Panc1 (cell line): ENCODE data around the gene QPCTL. TPM values are rescaled to one million over a fixed set of nuclear protein-coding genes. Genes with fewer than 3 reads are reported as not detected.

Source experiments
- ATAC-seq: fragments of 200-7000 bp; cut with Tn5 transposase; 2 replicates; pipeline ENCODE4 v1.9.1; 2020; ENCODE audit warnings: mild to moderate bottlenecking, moderate library complexity
- BruUV-seq: library from RNA; stranded (reverse); fragments of 400-500 nt; replicated peaks from 2 replicates; lab custom pipeline; 2021; lab: Mats Ljungman, UMichigan
- CTCF ChIA-PET: fragments of 300-600 bp; sonication (Branson Sonifier 250); formaldehyde crosslinking; loops from one replicate; lab custom pipeline; 2022; ENCODE audit warnings: antibody characterized with exemption; lab: Charles Lee
- POLR2A ChIA-PET: fragments of 300-600 bp; sonication (Branson Sonifier 250); formaldehyde crosslinking; loops from one replicate; lab custom pipeline; 2022; ENCODE audit warnings: antibody characterized with exemption; lab: Charles Lee
- DNase-seq: peaks from one replicate; pipeline ENCODE4 v3.0.0-alpha.2; 2010; ENCODE audit warnings: low read depth, low spot score
- H3K27ac ChIP-seq: 2 replicates; pipeline ENCODE4 v1.5.1; 2011; ENCODE audit warnings: mild to moderate bottlenecking, low read length, inconsistent platforms
- H3K27me3 ChIP-seq: fragments of 200-500 bp; sonication (Bioruptor generic); 2 replicates; pipeline ENCODE4 v1.6.0; 2014; ENCODE audit warnings: low read length, inconsistent platforms; ENCODE audit not compliant: control insufficient read depth, insufficient read depth
- H3K36me3 ChIP-seq: fragments of 200-500 bp; sonication (Bioruptor generic); 2 replicates; pipeline ENCODE4 v1.5.1; 2014; ENCODE audit warnings: inconsistent platforms, mild to moderate bottlenecking, low read length, moderate library complexity; ENCODE audit not compliant: control insufficient read depth, insufficient read depth
- H3K4me1 ChIP-seq: 2 replicates; pipeline ENCODE4 v1.5.1; 2011; ENCODE audit warnings: inconsistent platforms, mild to moderate bottlenecking, low read length, moderate library complexity; ENCODE audit not compliant: control insufficient read depth, insufficient read depth
- H3K4me3 ChIP-seq, 2 experiments: 2 replicates each; pipeline ENCODE4 v1.5.1; 2011 to 2012; ENCODE audit warnings: low read depth in 2 of 2, low read length in 2 of 2, mild to moderate bottlenecking in 2 of 2, inconsistent platforms in 1 of 2, moderate library complexity in 1 of 2
- H3K9me3 ChIP-seq: fragments of 200-500 bp; sonication (Bioruptor generic); 2 replicates; pipeline ENCODE4 v1.5.1; 2014; ENCODE audit warnings: low read depth, mild to moderate bottlenecking, inconsistent platforms, low read length, moderate library complexity; ENCODE audit not compliant: control insufficient read depth, insufficient read depth
- CTCF ChIP-seq: fragments of 450-650 bp; IDR thresholded peaks from 2 replicates; pipeline ENCODE4 v1.5.1; 2017; ENCODE audit warnings: mild to moderate bottlenecking
- POLR2AphosphoS5 ChIP-seq: IDR thresholded peaks from 2 replicates; pipeline ENCODE4 v1.6.1; 2012; ENCODE audit warnings: mild to moderate bottlenecking, low read depth, low read length, moderate library complexity
- REST ChIP-seq, 2 experiments: IDR thresholded peaks; 2 replicates each; pipeline ENCODE4 v1.6.1; 2011 to 2012; ENCODE audit warnings: low read depth in 2 of 2, control low read depth in 1 of 2, low read length in 1 of 2, mild to moderate bottlenecking in 1 of 2, moderate library complexity in 1 of 2; ENCODE audit not compliant: insufficient read depth in 1 of 2
- SIN3A ChIP-seq: IDR thresholded peaks from 2 replicates; pipeline ENCODE4 v1.6.1; 2012; ENCODE audit warnings: low read depth, mild to moderate bottlenecking, low read length, moderate library complexity, borderline replicate concordance; ENCODE audit not compliant: insufficient read depth
- TCF7L2 ChIP-seq: IDR thresholded peaks from 2 replicates; pipeline ENCODE4 v1.6.1; 2011; ENCODE audit warnings: mild to moderate bottlenecking, low read depth, low read length, inconsistent platforms
- in situ Hi-C: cut with HindIII; loops from 2 replicates; pipeline ENCODE4 v1.10.0; 2016; ENCODE audit warnings: low sequenced_read_pairs, low pct_unique_long_range_greater_than_20kb
- intact Hi-C: fragments of 100-400 bp; cut with micrococcal nuclease; formaldehyde crosslinking; loops from one replicate; pipeline ENCODE4 v1.10.0; 2022; ENCODE audit not compliant: unreplicated experiment
- total RNA-seq: library from RNA; stranded (reverse); gene quantifications from one replicate; pipeline ENCODE4 v1.2.1, GENCODE V29; 2021; ENCODE audit not compliant: unreplicated experiment

Gene QPCTL
- total RNA-seq, 1 experiment from 2014 or later: 19.4 TPM

GRCh38 chr19:45715139-45715538, 22.7 kb downstream of the QPCTL start:
- BruUV-seq: no TSS peak
- H3K27me3 ChIP-seq: no peaks in the 10 kb centered on the region
- TF ChIP-seq CTCF: no peak
- TF ChIP-seq REST (IDR thresholded peaks at IDR 0.05; ENCODE audit: insufficient read depth in 1 of 2, low read depth in 2 of 2, low read length in 1 of 2): no peak
- no peak for TF ChIP-seq POLR2AphosphoS5
- no peak for TF ChIP-seq TCF7L2
- TF ChIP-seq SIN3A: no peak
- ChIA-PET POLR2A (no interaction called here), CTCF (no interaction called here)
- H3K36me3 ChIP-seq: no peaks in the 10 kb centered on the region
- DNase-seq: no peak
- no peaks in the 10 kb centered on the region for H3K9me3 ChIP-seq
- peaks cover 15% of the 10 kb centered on the region for H3K4me1 ChIP-seq
- intact Hi-C loops (no loop called here), in situ Hi-C loops (no loop called here)
- no peak for ATAC-seq
- no peak overlapping the region for H3K27ac ChIP-seq
- H3K4me3 ChIP-seq: no peak overlapping the region

- DNase-seq (no peak), ATAC-seq (peak; percentile 28; the same call in 1 of the 2 replicates)
- intact Hi-C loops (no loop called here), in situ Hi-C loops (no loop called here)
- peak overlapping the region; percentile 96 for H3K27ac ChIP-seq
- CTCF ChIA-PET: interaction anchor here (0.7 to 1.0 kb wide), 3 partner anchors 18 to 100 kb away, joined by 4 to 8 read pairs (median 4); no protein-coding TSS in a partner anchor
- no peaks in the 10 kb centered on the region for H3K9me3 ChIP-seq
- peak overlapping the region; percentile 72 to 92 for H3K4me3 ChIP-seq
- H3K36me3 ChIP-seq: no peaks in the 10 kb centered on the region
- no peaks in the 10 kb centered on the region for H3K27me3 ChIP-seq
- TF ChIP-seq REST (IDR thresholded peaks at IDR 0.05; ENCODE audit: insufficient read depth in 1 of 2, low read depth in 2 of 2, low read length in 1 of 2) (no peak), SIN3A (no peak), POLR2AphosphoS5 (no peak), CTCF (no peak), TCF7L2 (no peak)
- TSS peak; percentile 92 for BruUV-seq
- peaks cover 15% of the 10 kb centered on the region for H3K4me1 ChIP-seq
- POLR2A ChIA-PET: interaction anchor here (1.2 kb wide), 1 partner anchor 53 kb away, joined by 3 read pairs; the partner anchor contains the start of gene SIX5
Observed at GRCh38 chr19:45716359-45717130, 24.1 kb downstream of the QPCTL start.
